Spleen (tissue), 7 donors: ENCODE results near the gene AQP12B.
"Not testable (repeated sequence)": the region's sequence is repeated elsewhere in the genome, so short reads cannot be mapped to it uniquely, and the experiment has no call there.

Source experiments
- POLR2A ChIP-seq, 3 donors: fragments of 450-650 bp; IDR thresholded peaks; one replicate each; pipeline ENCODE4 v1.5.1; 2017; ENCODE audit warnings: antibody characterized with exemption in 3 of 3, mild to moderate bottlenecking in 1 of 3
- POLR2AphosphoS5 ChIP-seq, 3 donors: sonication (generic); formaldehyde crosslinking; IDR thresholded peaks; one replicate each; pipeline ENCODE4 v1.5.1; 2017; ENCODE audit warnings: antibody characterized with exemption in 3 of 3
- TF ChIP-seq, protein P1 (sequence below), 11 experiments: fragments of 200-600 bp in 7 of 11; fragments of 450-650 bp in 4 of 11; sonication (generic) in 4 of 11; IDR thresholded peaks in 8 of 11; conservative IDR thresholded peaks in 3 of 11; 1 replicate in 7 of 11; 2 replicates in 4 of 11; pipeline versions ENCODE4 v1.4.0 to v1.8.0; 2016 to 2021; ENCODE audit warnings: antibody characterized with exemption in 11 of 11, inconsistent platforms in 4 of 11, mild to moderate bottlenecking in 1 of 11
- donor health status: DM: no; HTN: no; CAD: no; lungs with moderate emphysema.
- donor health status: DM: no; HTN: no; CAD: no.
- donor health status: DM: no; HTN: no; CAD: no.

- not testable (repeated sequence) for TF ChIP-seq POLR2A, POLR2AphosphoS5 (IDR thresholded peaks at IDR 0.05)
- TF ChIP-seq, protein P1, sequence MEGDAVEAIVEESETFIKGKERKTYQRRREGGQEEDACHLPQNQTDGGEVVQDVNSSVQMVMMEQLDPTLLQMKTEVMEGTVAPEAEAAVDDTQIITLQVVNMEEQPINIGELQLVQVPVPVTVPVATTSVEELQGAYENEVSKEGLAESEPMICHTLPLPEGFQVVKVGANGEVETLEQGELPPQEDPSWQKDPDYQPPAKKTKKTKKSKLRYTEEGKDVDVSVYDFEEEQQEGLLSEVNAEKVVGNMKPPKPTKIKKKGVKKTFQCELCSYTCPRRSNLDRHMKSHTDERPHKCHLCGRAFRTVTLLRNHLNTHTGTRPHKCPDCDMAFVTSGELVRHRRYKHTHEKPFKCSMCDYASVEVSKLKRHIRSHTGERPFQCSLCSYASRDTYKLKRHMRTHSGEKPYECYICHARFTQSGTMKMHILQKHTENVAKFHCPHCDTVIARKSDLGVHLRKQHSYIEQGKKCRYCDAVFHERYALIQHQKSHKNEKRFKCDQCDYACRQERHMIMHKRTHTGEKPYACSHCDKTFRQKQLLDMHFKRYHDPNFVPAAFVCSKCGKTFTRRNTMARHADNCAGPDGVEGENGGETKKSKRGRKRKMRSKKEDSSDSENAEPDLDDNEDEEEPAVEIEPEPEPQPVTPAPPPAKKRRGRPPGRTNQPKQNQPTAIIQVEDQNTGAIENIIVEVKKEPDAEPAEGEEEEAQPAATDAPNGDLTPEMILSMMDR (IDR thresholded peaks at IDR 0.05 in 8 of 11, conservative IDR thresholded peaks at IDR 0.05 in 3 of 11): not testable (repeated sequence)
Measured at GRCh38 chr2:240678043-240678442, 4.6 kb downstream of the AQP12B start.
